Measurements from ENCODE around the gene MAGI1. TPM values are rescaled to one million over a fixed set of nuclear protein-coding genes. Genes with fewer than 3 reads are reported as not detected.

Gene MAGI1
- polyA plus RNA-seq, 10 donors, result 9.5 to 18.3 (median 14.3) TPM

- DNase-seq, result no peak
Observed at GRCh38 chr3:65596029-65596300, 442.8 kb downstream of the MAGI1 start.

GRCh38 chr3:65595222-65596028 lies 443.3 kb downstream of the MAGI1 start:
- no peak for DNase-seq

DNA sequence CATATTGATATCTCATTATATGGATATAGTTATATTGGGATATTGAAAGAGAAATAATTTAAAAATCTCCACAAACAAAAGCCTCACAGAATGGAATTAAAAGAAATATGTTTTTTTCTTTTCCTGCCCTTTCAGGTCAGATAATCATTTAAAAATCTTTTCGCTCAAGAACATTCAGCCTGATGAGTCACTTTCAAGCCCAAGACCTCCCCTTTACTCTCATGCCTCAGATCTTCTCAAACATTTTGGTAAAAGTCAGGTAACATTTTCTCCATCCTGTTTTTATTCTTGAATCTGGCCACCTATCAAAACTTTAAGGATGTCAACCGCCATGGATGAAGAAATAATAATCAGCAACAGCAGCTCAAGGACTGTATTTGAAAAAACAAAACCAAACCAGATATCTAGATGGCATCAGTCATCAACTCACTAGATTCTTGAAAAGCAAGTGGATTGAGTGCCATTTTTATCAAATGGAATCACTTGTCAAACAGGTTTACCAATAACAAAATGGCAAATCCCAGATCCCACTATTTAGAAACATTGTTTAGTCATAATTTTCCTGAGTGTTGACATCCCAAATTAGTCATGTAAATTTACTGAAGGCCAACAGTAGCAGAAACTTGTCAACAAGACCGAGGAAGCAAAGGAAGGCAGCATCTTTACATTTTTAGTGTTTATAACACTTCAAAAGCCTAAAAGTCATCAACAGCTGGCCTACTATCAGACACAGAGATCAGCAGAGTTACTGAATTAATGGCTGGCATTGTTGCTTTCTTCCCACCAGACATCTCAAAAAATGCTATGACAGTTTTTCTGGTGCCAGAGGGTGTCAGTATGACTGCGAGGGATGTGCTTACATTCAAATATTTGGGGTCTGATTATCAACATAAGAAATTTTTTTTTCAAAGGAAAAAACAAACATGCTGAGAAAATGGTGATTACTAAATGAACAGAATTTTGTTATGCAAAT lies 444.7 kb downstream of the MAGI1 start:
- no peak for DNase-seq

DNA sequence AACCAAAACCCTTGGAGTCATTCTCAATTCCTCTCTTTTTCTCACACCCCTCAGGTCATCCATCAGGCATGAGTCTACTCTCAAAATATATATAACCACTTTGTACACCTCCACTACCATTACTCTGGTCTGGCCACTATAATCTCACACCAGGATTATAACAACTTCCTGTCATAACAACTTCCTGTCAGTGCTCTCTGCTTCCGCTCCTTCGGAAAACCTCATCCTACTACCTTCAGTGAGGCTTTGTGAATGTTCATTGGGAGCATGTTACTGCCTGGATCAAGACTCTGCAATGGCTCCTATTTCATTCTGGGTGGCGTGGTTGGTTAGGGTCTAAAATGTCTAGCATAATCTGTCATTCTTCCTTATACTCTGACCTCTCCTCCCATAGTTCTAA lies 447.4 kb downstream of the MAGI1 start:
- DNase-seq, result no peak

- no peak for DNase-seq
Observed at GRCh38 chr3:65588884-65589283, 449.8 kb downstream of the MAGI1 start.

DNA sequence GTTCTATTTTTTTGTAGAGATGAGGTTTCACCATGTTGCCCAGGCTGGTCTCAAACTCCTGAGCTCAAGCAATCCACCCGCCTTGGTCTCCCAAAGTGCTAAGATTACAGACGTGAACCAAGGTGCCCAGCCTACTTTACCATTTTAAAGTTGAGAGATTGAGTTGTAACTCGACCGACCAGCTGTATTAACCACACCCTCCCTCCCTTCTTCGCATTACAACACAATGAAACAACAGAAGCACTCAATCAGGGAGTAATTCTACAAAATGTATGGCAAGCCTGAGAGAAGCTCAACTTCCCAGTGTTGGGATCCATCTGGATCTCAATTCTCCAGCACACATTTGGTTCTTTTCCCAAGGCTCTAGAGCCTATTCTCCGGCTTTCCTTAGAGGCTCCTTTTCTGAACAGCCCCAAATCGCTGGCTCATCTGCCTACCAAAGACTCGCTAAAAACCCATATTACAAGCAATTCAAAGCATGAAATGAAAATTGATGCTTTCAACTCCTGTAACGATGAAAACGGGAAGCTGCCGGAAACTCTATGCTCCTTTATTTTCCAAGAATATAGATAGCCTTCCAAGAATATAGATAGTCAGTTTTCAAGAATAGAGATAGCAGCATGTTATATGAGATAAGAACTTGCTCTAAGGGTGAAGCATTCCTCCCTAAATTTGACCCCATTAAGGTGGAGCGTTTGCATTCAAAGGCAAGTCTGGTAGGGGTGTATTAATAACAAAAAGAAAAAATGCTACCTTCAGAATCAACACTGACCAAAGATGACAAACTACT lies 450.9 kb downstream of the MAGI1 start:
- no peak for DNase-seq

DNA sequence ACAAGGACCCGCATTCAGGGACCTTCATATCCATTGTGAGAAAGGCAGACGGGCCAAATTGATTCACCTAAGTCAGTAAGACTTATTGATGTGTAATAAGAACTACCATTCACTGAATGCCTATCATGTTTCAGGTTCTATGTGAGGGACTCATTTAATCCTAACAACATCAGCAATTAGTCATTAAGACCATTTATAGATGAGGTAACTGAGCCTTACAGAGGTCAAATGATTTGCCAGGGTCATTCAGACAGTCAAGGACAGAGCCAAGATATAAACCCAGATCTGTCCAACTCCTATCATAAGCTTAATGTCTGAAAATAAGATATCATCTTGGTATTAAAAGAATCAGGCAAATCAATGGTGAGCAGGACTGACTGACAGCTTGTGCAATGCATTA lies 453.8 kb downstream of the MAGI1 start:
- no peak for DNase-seq

DNA sequence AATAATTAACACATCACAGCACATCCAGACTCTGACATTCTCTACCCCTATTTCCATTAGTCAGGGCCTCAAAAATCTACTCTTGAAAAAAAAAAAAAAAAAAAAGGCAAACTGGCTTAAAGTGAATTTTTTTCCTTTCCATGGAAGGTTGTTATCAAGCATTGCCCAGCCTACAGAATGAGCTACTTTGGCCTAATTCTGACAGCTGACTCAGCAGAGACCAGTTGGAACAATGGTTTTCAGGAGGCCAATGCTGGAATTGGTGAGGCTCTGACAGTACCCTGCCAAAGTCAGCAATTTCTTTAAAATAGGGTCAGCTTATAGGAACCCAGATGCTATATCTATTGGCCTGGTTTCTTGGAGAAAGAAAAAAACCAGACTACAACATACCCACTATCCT lies 454.7 kb downstream of the MAGI1 start:
- DNase-seq, result no peak

GRCh38 chr3:65583188-65583587 lies 455.5 kb downstream of the MAGI1 start:
- no peak for DNase-seq

DNA sequence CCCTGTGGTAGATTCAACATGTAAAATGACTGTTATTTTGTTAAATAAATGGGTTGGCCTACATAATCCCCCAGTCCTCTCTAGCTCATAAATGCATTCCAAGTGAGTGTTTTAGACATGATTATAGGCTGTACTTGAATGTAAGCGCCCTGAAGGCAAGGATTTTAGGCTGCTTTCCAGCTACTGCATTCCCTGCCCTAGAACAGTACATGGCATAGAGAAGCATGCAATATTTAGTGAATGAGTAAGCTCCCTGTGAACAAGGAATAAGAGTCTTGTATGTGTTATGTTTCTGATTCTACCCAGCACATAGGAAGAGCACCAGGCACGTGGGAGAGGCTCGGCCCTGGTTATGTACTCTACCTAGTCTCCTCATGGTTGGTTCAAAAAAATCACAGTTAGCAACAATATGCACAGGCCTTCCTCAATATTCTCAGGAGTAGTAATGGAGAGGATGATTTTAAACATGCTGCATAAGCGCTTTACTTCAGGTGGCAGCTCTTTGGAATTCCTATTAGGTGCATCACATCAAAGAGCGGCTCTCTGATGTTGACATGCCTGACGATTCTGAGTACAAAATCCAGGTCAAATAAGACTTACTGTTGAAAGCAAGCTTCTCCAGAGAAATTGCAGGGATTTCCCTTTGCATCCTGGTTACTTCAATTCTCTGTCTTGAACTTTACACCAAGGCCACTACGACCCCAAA lies 456.6 kb downstream of the MAGI1 start:
- no peak for DNase-seq

- DNase-seq, result no peak
Observed at GRCh38 chr3:65581313-65581712, 457.4 kb downstream of the MAGI1 start.

- DNase-seq, result peak in 1 of 3 donors; percentile 21
Observed at GRCh38 chr3:65578861-65579260, 459.9 kb downstream of the MAGI1 start.

GRCh38 chr3:65577843-65578430 lies 460.8 kb downstream of the MAGI1 start:
- no peak for DNase-seq

DNA sequence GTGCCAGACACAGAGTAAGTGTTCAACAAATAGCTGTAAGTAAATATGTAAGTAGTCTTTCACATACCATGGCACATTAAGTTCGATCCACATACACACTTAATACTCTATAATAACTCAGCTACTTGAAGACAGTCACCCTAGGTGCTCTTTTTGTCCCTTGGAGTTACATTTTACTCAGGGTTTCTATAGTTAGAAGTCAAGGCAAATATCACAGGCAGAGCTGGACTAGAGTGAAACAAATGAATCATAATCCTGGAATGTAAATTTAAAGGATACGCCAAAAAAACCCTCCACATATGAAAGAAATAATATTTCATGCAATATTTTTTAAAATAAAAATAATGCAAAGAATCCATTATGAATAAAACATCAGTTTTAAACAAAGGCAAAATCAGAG lies 461.8 kb downstream of the MAGI1 start:
- DNase-seq, result peak in 2 of 3 donors; percentile 18 to 39

GRCh38 chr3:65576228-65576627 lies 462.5 kb downstream of the MAGI1 start:
- no peak for DNase-seq

DNA sequence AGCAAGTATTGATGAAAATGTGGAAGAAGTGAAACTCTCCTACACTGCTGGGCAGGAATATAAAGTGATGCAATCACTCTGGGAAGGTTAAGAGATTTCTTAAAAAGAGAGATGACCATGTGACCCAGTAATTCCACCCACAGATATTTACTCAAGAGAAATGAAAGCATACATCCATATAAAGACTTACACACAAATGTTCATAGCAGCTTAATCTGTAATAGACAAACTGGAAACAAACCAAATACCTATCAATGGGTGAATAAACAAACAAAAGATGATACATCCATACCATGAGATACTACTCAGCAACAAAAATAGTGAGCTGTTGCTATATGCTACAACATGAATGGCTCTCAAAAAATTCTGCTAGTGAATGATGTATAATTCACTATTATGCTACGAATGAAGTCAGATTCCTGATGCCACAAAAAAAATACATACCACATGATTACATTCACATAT lies 463.3 kb downstream of the MAGI1 start:
- peak in 1 of 3 donors; percentile 89 for DNase-seq

- no peak for DNase-seq
Observed at GRCh38 chr3:65573548-65574116, 465.1 kb downstream of the MAGI1 start.

DNA sequence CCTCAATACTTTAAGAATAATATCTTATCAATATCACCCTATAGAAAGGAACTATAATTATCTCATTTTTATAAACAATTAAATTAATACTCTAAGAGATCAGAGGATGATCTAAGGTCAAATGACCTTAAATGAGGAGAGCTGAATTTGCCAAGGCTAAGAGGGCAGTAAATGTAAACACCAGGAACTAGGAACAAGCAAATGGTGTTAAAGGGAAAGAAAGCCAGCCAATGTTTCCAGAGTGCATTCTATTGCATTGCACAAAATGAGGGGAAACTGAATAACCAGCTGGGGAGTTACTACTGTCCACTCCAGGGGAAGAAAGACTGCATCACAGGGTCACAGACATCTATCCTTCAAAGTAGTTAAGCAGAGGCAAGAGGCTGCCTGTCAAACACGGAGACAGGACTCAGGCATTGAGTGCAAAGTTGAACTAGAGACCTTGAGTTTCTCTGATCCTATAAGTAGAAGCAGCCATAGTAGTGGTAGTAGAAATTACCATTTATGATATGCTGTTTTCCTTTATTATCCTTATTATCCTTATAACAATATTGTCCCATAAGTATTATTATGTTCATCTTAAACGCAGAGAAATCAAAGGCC lies 466.4 kb downstream of the MAGI1 start:
- no peak for DNase-seq

- DNase-seq, result no peak
Observed at GRCh38 chr3:65569845-65570405, 468.8 kb downstream of the MAGI1 start.

DNA sequence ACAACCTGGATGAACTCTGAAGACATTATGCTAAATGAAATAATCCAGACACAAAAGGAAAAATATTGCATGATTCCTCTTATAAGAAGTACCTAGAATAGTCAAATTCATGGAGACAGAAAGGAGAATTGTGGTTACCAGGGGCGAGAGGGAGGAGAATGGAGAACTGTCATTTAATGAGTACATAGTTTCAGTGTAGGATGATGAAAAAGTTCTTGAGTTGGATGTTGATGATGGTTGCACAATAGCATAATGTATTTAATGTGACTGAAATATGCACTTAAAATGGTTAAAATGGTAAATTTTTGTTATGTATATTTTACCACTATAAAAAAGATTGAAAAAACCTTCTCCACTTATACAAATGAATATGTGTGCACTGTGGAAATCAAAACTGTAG lies 469.6 kb downstream of the MAGI1 start:
- no peak for DNase-seq

Measured in muscle of back (tissue), 11 donors.